ENCODE results near the gene RGL4. TPM values are rescaled to one million over a fixed set of nuclear protein-coding genes. Genes with fewer than 3 reads are reported as not detected.

Gene RGL4
- total and polyA plus RNA-seq, 2 donors from 2014 or later = 0.60 to 0.80 TPM

DNA sequence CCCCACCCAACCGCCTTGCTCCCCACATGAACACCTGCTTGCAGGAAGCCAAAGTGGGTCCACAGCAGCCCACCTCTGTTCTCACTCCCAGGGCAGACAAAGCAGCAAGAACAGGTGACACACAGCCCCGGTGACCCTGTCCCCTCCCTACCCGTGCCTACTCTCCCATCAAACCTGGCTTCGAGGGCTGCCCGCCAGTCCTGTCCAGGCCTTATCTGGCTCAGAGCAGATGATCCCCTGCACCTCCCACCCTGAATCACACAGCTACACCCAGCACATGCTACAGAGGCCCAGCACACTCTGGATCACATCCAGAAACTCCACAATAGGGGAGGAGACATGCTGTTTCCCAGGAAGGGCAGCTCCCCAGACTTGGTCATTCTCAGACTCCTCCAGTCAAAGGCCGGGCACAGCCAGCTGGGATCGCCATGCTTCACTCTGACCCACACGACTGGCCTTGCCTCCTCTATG lies 6.2 kb upstream of the RGL4 start:
- TF ChIP-seq, protein P1, sequence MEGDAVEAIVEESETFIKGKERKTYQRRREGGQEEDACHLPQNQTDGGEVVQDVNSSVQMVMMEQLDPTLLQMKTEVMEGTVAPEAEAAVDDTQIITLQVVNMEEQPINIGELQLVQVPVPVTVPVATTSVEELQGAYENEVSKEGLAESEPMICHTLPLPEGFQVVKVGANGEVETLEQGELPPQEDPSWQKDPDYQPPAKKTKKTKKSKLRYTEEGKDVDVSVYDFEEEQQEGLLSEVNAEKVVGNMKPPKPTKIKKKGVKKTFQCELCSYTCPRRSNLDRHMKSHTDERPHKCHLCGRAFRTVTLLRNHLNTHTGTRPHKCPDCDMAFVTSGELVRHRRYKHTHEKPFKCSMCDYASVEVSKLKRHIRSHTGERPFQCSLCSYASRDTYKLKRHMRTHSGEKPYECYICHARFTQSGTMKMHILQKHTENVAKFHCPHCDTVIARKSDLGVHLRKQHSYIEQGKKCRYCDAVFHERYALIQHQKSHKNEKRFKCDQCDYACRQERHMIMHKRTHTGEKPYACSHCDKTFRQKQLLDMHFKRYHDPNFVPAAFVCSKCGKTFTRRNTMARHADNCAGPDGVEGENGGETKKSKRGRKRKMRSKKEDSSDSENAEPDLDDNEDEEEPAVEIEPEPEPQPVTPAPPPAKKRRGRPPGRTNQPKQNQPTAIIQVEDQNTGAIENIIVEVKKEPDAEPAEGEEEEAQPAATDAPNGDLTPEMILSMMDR (IDR thresholded peaks at IDR 0.05; ENCODE audit: borderline replicate concordance, extremely low read depth, insufficient read depth) = no peak
- Histone ChIP-seq H3K27ac (ENCODE audit: low read depth in 2 of 2, low read length in 2 of 2) (no peak overlapping the region), H3K4me1 (ENCODE audit: control insufficient read depth in 2 of 3, insufficient read depth in 2 of 3, low read depth in 1 of 3, low read length in 3 of 3) (peaks cover 0 to 6% (median 0%) of the 10 kb centered on the region in 3 donors), H3K27me3 (ENCODE audit: control insufficient read depth, insufficient read depth, low read length) (no peaks in the 10 kb centered on the region), H3K9me3 (ENCODE audit: control insufficient read depth in 2 of 3, insufficient read depth in 1 of 3, low read length in 3 of 3) (no peaks in the 10 kb centered on the region), H3K36me3 (ENCODE audit: control insufficient read depth in 2 of 3, insufficient read depth in 3 of 3, low read length in 3 of 3) (peaks cover 0 to 31% (median 10%) of the 10 kb centered on the region in 3 donors), H3K4me3 (ENCODE audit: low read length in 3 of 3) (no peak overlapping the region), H3K9ac (ENCODE audit: low read length in 3 of 3) (no peak overlapping the region)
- FAIRE-seq (no peak), DNase-seq (no peak)
- intact Hi-C loops (cut with DNase I) = no loop called here

DNA sequence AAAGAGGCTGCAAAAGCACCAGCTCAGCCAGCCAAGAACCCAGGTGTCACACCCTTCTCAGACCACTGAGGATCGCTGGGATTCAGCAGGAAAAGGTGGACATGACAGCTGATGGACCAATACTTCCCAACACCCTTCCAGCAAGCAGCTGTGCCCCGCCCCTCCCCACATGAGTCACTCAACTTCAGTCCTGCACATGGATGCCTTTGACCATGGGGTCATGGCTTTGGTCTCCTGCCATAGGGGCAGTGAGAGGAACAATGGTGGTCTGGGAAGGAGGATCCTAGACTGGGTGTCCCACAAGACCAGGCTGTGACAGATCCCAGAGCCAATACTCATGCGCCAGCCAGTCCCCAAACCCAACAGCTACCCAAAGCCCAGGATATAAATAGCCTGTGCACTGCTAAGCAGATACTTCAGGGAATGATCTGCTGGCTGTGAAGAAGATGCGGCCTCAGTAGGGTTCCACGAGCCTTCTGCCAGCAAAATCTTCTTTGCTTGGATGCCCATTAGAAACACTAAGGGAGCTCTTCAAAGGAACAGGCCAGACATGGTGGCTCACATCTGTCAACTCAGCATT lies 5.5 kb upstream of the RGL4 start:
- DNase-seq (no peak), FAIRE-seq (no peak)
- H3K4me3 ChIP-seq (ENCODE audit: low read length in 3 of 3) = no peak overlapping the region
- H3K27ac ChIP-seq (ENCODE audit: low read depth in 2 of 2, low read length in 2 of 2) = no peak overlapping the region
- no peaks in the 10 kb centered on the region for H3K27me3 ChIP-seq (ENCODE audit: control insufficient read depth, insufficient read depth, low read length)
- TF ChIP-seq, protein P1 (IDR thresholded peaks at IDR 0.05; ENCODE audit: borderline replicate concordance, extremely low read depth, insufficient read depth) = no peak
- H3K4me1 ChIP-seq (ENCODE audit: control insufficient read depth in 2 of 3, insufficient read depth in 2 of 3, low read depth in 1 of 3, low read length in 3 of 3) = peaks cover 0 to 6% (median 0%) of the 10 kb centered on the region in 3 donors
- intact Hi-C loops (cut with DNase I) = no loop called here
- no peak overlapping the region for H3K9ac ChIP-seq (ENCODE audit: low read length in 3 of 3)
- H3K36me3 ChIP-seq (ENCODE audit: control insufficient read depth in 2 of 3, insufficient read depth in 3 of 3, low read length in 3 of 3) = peaks cover 0 to 36% (median 15%) of the 10 kb centered on the region in 3 donors
- no peaks in the 10 kb centered on the region for H3K9me3 ChIP-seq (ENCODE audit: control insufficient read depth in 2 of 3, insufficient read depth in 1 of 3, low read length in 3 of 3)

DNA sequence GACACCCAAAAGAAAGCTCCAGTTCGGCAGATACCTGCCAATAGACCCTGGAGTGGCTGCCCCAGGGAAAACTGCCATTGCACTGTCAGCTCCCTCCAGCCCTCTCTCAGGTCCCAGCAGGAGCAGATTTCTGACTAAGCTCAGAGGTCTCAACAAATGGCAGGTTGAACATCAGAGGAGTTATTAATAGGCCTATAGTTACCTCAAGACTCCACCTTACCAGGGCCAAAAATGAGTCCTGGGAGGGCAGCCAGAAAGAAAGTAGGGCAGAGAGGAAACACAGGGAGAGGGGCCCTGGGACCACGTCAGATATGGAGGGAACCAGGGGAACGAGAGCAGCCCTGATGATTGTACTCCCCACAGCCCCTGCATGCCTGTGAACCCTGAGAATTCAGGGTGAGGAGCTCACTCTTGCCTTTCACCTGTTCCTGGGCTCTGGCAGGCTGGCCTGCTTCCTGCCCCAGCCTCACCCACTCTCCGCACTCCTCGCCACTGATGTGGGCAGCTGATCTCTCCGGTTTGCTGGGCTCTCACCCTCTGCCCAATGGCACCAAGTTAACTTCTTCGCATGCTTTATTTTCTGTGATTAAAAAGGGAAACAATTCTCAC lies 4.3 kb upstream of the RGL4 start:
- Histone ChIP-seq H3K27me3 (ENCODE audit: control insufficient read depth, insufficient read depth, low read length) (no peaks in the 10 kb centered on the region), H3K27ac (ENCODE audit: low read depth in 2 of 2, low read length in 2 of 2) (no peak overlapping the region), H3K9ac (ENCODE audit: low read length in 3 of 3) (no peak overlapping the region), H3K36me3 (ENCODE audit: control insufficient read depth in 2 of 3, insufficient read depth in 3 of 3, low read length in 3 of 3) (peaks cover 0 to 37% (median 17%) of the 10 kb centered on the region in 3 donors), H3K4me3 (ENCODE audit: low read length in 3 of 3) (no peak overlapping the region), H3K4me1 (ENCODE audit: control insufficient read depth in 2 of 3, insufficient read depth in 2 of 3, low read depth in 1 of 3, low read length in 3 of 3) (peaks cover 0 to 6% (median 0%) of the 10 kb centered on the region in 3 donors), H3K9me3 (ENCODE audit: control insufficient read depth in 2 of 3, insufficient read depth in 1 of 3, low read length in 3 of 3) (no peaks in the 10 kb centered on the region)
- intact Hi-C loops (cut with DNase I) = no loop called here
- TF ChIP-seq, protein P1 (IDR thresholded peaks at IDR 0.05; ENCODE audit: borderline replicate concordance, extremely low read depth, insufficient read depth) = no peak
- FAIRE-seq (no peak), DNase-seq (no peak)
